Thyroid gland (tissue), 4 donors: ENCODE data around the gene ROBO2.

Experiments
- POLR2A ChIP-seq, 2 donors: fragments of 450-650 bp; IDR thresholded peaks; one replicate each; pipeline ENCODE4 v1.6.1; 2017; ENCODE audit warnings: antibody characterized with exemption in 2 of 2, mild to moderate bottlenecking in 2 of 2, moderate library complexity in 1 of 2
- TF ChIP-seq, protein P1 (sequence below), 6 experiments: fragments of 200-600 bp in 3 of 6; fragments of 450-650 bp in 3 of 6; sonication (generic) in 3 of 6; IDR thresholded peaks; one replicate each; pipeline ENCODE4 v1.5.1; 2016 to 2019; ENCODE audit warnings: antibody characterized with exemption in 6 of 6, mild to moderate bottlenecking in 2 of 6, inconsistent platforms in 1 of 6, moderate library complexity in 1 of 6

DNA sequence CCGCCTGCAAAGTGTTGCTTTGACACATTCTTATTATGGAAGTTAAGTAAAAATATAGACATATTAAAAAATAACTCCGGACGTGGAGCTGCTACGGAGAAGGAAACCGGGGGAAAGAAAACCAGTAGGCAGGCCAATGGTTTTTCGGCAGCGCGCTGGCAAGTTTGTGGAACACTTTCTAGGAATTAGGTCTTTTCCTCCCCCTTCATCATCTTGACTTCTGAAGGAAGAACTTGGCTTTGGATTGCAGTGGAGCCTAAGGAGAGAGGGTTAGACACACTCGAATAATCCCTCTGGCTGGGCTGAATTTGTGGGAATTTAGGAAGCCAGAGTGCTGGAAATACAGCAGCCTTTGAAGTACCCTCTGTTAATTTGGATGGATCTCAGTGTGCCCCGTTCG, 317 bp downstream of the ROBO2 start:
- no peak for TF ChIP-seq POLR2A (IDR thresholded peaks at IDR 0.05)
- TF ChIP-seq, protein P1, sequence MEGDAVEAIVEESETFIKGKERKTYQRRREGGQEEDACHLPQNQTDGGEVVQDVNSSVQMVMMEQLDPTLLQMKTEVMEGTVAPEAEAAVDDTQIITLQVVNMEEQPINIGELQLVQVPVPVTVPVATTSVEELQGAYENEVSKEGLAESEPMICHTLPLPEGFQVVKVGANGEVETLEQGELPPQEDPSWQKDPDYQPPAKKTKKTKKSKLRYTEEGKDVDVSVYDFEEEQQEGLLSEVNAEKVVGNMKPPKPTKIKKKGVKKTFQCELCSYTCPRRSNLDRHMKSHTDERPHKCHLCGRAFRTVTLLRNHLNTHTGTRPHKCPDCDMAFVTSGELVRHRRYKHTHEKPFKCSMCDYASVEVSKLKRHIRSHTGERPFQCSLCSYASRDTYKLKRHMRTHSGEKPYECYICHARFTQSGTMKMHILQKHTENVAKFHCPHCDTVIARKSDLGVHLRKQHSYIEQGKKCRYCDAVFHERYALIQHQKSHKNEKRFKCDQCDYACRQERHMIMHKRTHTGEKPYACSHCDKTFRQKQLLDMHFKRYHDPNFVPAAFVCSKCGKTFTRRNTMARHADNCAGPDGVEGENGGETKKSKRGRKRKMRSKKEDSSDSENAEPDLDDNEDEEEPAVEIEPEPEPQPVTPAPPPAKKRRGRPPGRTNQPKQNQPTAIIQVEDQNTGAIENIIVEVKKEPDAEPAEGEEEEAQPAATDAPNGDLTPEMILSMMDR (IDR thresholded peaks at IDR 0.05): no peak
